ENCODE results near the gene PVALB. TPM values are rescaled to one million over a fixed set of nuclear protein-coding genes. Genes with fewer than 3 reads are reported as not detected.
A peak's percentile ranks its signal among the peaks of the same experiment; 100 is the strongest.

Gene PVALB
- total and polyA plus RNA-seq, 12 donors = 0.65 to 3.3 (median 1.3) TPM; not detected in 8

DNA sequence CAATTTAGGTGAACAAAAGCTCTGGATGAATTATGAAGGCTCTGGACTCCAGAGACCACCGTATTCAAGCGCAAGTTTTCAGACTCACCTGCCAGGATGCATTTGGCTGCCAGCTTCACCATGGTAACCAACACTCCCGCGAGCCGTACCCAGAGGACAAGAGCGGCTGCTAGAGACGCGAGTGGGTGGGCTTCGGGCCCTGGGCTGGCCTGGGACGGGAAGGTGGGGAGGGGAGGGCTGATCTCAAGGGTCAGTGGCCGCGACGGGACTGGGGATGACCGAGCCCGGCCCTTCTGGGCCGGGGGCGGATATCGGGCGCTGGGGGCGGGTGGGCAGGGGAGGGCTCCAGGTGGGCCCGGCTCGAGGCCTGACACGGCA lies 41.3 kb downstream of the PVALB start:
- intact Hi-C loops (cut with DNase I) = loop anchor here in 1 of 2 donors (5.0 kb wide), 1 partner anchor 228 kb away; no protein-coding TSS in a partner anchor
- Histone ChIP-seq H3K27ac (peak overlapping the region in 3 of 5 donors; percentile 70 to 90 (median 76)), H3K4me3 (peak overlapping the region in 3 of 4 donors; percentile 13 to 94 (median 71)), H3K36me3 (replicated peaks in 1 of 2) (no peaks in the 10 kb centered on the region), H3K27me3 (no peaks in the 10 kb centered on the region), H3K4me1 (replicated peaks in 1 of 2) (peaks cover 8 to 9% of the 10 kb centered on the region in 2 donors), H3K9me3 (replicated peaks in 1 of 3) (no peaks in the 10 kb centered on the region)
- 0% methylated on average over 6 to 23 of the region's 23 CpGs for WGBS, 4 donors
- peak; percentile 37 to 72 (median 43) for DNase-seq
- TF ChIP-seq POLR2A (IDR thresholded peaks at IDR 0.05) = no peak
- TF ChIP-seq, protein P1, sequence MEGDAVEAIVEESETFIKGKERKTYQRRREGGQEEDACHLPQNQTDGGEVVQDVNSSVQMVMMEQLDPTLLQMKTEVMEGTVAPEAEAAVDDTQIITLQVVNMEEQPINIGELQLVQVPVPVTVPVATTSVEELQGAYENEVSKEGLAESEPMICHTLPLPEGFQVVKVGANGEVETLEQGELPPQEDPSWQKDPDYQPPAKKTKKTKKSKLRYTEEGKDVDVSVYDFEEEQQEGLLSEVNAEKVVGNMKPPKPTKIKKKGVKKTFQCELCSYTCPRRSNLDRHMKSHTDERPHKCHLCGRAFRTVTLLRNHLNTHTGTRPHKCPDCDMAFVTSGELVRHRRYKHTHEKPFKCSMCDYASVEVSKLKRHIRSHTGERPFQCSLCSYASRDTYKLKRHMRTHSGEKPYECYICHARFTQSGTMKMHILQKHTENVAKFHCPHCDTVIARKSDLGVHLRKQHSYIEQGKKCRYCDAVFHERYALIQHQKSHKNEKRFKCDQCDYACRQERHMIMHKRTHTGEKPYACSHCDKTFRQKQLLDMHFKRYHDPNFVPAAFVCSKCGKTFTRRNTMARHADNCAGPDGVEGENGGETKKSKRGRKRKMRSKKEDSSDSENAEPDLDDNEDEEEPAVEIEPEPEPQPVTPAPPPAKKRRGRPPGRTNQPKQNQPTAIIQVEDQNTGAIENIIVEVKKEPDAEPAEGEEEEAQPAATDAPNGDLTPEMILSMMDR (IDR thresholded peaks at IDR 0.05) = no peak

GRCh38 chr22:36773935-36774334 lies 42.9 kb downstream of the PVALB start:
- no peaks in the 10 kb centered on the region for H3K36me3 ChIP-seq (replicated peaks in 1 of 2)
- no peaks in the 10 kb centered on the region for H3K9me3 ChIP-seq (replicated peaks in 1 of 3)
- H3K27me3 ChIP-seq = no peaks in the 10 kb centered on the region
- intact Hi-C loops (cut with DNase I) = no loop called here
- DNase-seq = peak in 2 of 7 donors; percentile 1 to 31
- H3K27ac ChIP-seq = no peak overlapping the region
- H3K4me1 ChIP-seq (replicated peaks in 1 of 2) = peaks cover 8 to 9% of the 10 kb centered on the region in 2 donors
- 68 to 81% (median 70%) methylated on average over 3 of the region's 3 CpGs for WGBS, 4 donors
- no peak overlapping the region for H3K4me3 ChIP-seq
- TF ChIP-seq POLR2A (IDR thresholded peaks at IDR 0.05) = no peak
- TF ChIP-seq, protein P1 (IDR thresholded peaks at IDR 0.05) = peak; percentile 15 to 52 (median 42)

DNA sequence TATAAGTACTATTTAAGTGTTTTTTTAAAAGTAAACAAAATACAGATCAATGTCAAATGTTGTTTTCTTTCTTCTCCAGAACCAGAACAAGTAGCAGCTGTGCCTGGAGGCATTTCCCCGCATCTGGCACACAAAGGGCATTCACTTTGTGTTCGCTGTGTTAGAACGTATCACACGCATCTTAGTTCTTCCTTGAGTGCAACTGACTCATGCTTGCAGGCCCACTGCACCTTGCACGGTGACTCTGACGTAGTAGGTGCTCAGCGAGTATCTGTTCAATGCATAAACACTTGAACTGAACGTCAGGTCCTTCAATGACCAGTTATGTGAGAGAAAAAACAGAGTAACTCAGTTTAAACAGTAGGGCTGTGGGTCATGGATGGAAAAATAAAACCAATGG lies 44.4 kb downstream of the PVALB start:
- intact Hi-C loops (cut with DNase I) = no loop called here
- Histone ChIP-seq H3K4me3 (no peak overlapping the region), H3K27me3 (no peaks in the 10 kb centered on the region), H3K9me3 (replicated peaks in 1 of 3) (no peaks in the 10 kb centered on the region), H3K4me1 (replicated peaks in 1 of 2) (peaks cover 8 to 9% of the 10 kb centered on the region in 2 donors), H3K36me3 (replicated peaks in 1 of 2) (no peaks in the 10 kb centered on the region), H3K27ac (no peak overlapping the region)
- no peak for TF ChIP-seq POLR2A (IDR thresholded peaks at IDR 0.05)
- TF ChIP-seq, protein P1 (IDR thresholded peaks at IDR 0.05) = no peak
- WGBS, 4 donors = 82 to 92% (median 91%) methylated on average over 8 of the region's 8 CpGs
- DNase-seq = peak in 1 of 7 donors; percentile 1

GRCh38 chr22:36771356-36772063 lies 45.3 kb downstream of the PVALB start:
- H3K9me3 ChIP-seq (replicated peaks in 1 of 3) = no peaks in the 10 kb centered on the region
- H3K27ac ChIP-seq = no peak overlapping the region
- H3K27me3 ChIP-seq = no peaks in the 10 kb centered on the region
- no peaks in the 10 kb centered on the region for H3K36me3 ChIP-seq (replicated peaks in 1 of 2)
- H3K4me3 ChIP-seq = no peak overlapping the region
- peak in 1 of 7 donors; percentile 5 for DNase-seq
- H3K4me1 ChIP-seq (replicated peaks in 1 of 2) = peaks cover 8 to 9% of the 10 kb centered on the region in 2 donors
- 90 to 98% (median 93%) methylated on average over 9 to 13 of the region's 13 CpGs for WGBS, 4 donors
- intact Hi-C loops (cut with DNase I) = no loop called here
- TF ChIP-seq POLR2A (IDR thresholded peaks at IDR 0.05) = no peak
- TF ChIP-seq, protein P1 (IDR thresholded peaks at IDR 0.05) = no peak

Measured in adrenal gland (tissue), 12 donors.